ENCODE measurements around the gene CDS2. TPM values are rescaled to one million over a fixed set of nuclear protein-coding genes. Genes with fewer than 3 reads are reported as not detected.

Gene CDS2
- total and polyA plus RNA-seq, 2 donors, result 13.4 to 18.9 TPM

DNA sequence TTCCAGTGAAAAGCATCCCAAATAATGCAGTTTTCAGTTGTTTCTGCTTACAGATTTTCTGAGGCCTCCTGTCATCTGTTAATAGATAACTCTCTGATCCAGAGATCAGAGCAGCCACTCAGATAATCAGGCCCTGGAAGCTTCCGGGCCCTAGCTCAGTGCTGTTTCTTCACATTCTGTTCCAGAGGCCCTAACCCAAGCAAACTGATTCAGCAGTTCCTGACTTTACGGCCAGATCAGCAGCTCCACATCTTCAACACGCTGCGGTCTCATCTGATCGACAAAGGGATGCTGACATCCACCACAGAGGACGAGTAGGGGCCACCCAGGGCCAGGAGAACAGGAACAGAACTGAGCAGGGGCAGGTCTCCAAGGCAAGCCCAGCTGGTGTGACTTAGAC lies 63.1 kb downstream of the CDS2 start:
- peaks cover 47 to 65% of the 10 kb centered on the region in 2 donors for H3K36me3 ChIP-seq (ENCODE audit: control insufficient read depth in 2 of 2, insufficient read depth in 2 of 2, low read length in 1 of 2)
- H3K27ac ChIP-seq (ENCODE audit: low read depth in 1 of 2, low read length in 1 of 2), result no peak overlapping the region
- H3K4me1 ChIP-seq (ENCODE audit: control insufficient read depth in 2 of 2, insufficient read depth in 2 of 2, low read length in 2 of 2), result peaks cover 0 to 6% of the 10 kb centered on the region in 2 donors
- H3K9me3 ChIP-seq (ENCODE audit: control insufficient read depth in 2 of 2, insufficient read depth in 1 of 2, low read length in 1 of 2), result no peaks in the 10 kb centered on the region
- H3K27me3 ChIP-seq (ENCODE audit: control insufficient read depth in 2 of 2, insufficient read depth in 1 of 2, low read length in 1 of 2), result no peaks in the 10 kb centered on the region
- no peak overlapping the region for H3K4me3 ChIP-seq (ENCODE audit: low read length in 2 of 2)
- no peak for DNase-seq (ENCODE audit: low read depth in 6 of 9, low spot score in 9 of 9)
- 99% methylated on average over 6 of the region's 6 CpGs for WGBS

DNA sequence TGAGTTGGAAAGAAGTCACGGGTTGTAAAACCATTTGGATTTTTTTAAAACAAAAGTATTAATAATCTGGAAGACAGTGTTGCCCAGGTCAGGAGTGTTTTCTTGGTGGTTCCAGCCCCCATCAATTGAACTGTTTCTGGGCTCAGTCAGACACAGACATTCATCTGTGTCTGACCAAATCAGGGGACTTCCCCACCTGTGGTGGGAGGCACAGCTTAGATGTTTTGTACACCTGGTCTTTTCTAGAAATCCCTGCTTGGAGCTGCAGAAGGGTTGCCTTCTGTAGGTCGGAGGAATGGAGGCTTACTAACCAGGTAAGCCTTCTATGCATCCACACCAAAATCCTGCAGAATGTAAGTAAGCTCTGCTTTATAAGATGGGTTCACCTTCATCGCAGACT lies 63.6 kb downstream of the CDS2 start:
- H3K27ac ChIP-seq (ENCODE audit: low read depth in 1 of 2, low read length in 1 of 2), result no peak overlapping the region
- DNase-seq (ENCODE audit: low read depth in 6 of 9, low spot score in 9 of 9), result no peak
- H3K36me3 ChIP-seq (ENCODE audit: control insufficient read depth in 2 of 2, insufficient read depth in 2 of 2, low read length in 1 of 2), result peaks cover 50 to 62% of the 10 kb centered on the region in 2 donors
- peaks cover 0 to 6% of the 10 kb centered on the region in 2 donors for H3K4me1 ChIP-seq (ENCODE audit: control insufficient read depth in 2 of 2, insufficient read depth in 2 of 2, low read length in 2 of 2)
- 98% methylated on average over 3 of the region's 3 CpGs for WGBS
- no peak overlapping the region for H3K4me3 ChIP-seq (ENCODE audit: low read length in 2 of 2)
- no peaks in the 10 kb centered on the region for H3K27me3 ChIP-seq (ENCODE audit: control insufficient read depth in 2 of 2, insufficient read depth in 1 of 2, low read length in 1 of 2)
- H3K9me3 ChIP-seq (ENCODE audit: control insufficient read depth in 2 of 2, insufficient read depth in 1 of 2, low read length in 1 of 2), result no peaks in the 10 kb centered on the region

DNA sequence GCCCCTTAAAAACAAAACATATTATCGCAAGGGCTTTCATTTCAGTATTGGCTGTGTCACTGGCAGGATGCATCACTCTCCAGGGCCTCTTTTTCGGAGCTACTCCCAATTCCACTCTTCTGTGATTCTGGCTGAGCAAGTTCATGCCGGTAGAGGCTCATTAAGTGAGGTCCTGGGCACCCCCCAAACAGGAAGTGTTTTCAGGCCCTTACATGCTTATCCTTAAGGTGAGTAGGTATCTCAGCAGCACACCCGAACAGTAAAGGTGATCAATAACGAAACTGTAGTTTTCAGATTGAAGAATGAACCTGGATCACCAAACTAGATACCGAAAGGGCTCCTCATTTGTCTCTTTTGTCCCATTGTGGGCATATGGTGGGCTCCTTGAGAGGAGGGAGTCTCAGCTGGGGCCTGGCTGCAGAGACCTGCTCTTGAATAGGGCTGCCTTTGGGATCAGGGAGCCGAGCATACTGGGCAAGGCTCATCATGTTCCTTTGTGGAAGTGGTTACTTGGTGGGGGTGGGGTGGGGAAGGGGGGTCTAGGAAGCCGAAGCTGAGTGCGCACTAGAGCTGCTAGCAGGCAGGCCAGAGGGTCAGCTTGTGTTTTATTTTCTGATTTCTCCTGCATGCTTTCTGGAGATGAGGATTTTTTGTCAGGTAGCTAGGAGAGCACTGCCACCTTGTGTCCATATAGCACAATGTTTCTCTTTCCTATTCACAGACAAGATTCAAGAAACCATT lies 65.2 kb downstream of the CDS2 start:
- Histone ChIP-seq H3K4me1 (ENCODE audit: control insufficient read depth in 2 of 2, insufficient read depth in 2 of 2, low read length in 2 of 2) (peaks cover 0 to 6% of the 10 kb centered on the region in 2 donors), H3K4me3 (ENCODE audit: low read length in 2 of 2) (no peak overlapping the region), H3K27me3 (ENCODE audit: control insufficient read depth in 2 of 2, insufficient read depth in 1 of 2, low read length in 1 of 2) (no peaks in the 10 kb centered on the region), H3K27ac (ENCODE audit: low read depth in 1 of 2, low read length in 1 of 2) (peak overlapping the region; percentile 2 to 75), H3K36me3 (ENCODE audit: control insufficient read depth in 2 of 2, insufficient read depth in 2 of 2, low read length in 1 of 2) (peaks cover 36 to 48% of the 10 kb centered on the region in 2 donors), H3K9me3 (ENCODE audit: control insufficient read depth in 2 of 2, insufficient read depth in 1 of 2, low read length in 1 of 2) (no peaks in the 10 kb centered on the region)
- WGBS, result 76% methylated on average over 9 of the region's 9 CpGs
- peak in 8 of 9 donors; percentile 32 to 80 (median 56) for DNase-seq (ENCODE audit: low read depth in 6 of 9, low spot score in 9 of 9)

DNA sequence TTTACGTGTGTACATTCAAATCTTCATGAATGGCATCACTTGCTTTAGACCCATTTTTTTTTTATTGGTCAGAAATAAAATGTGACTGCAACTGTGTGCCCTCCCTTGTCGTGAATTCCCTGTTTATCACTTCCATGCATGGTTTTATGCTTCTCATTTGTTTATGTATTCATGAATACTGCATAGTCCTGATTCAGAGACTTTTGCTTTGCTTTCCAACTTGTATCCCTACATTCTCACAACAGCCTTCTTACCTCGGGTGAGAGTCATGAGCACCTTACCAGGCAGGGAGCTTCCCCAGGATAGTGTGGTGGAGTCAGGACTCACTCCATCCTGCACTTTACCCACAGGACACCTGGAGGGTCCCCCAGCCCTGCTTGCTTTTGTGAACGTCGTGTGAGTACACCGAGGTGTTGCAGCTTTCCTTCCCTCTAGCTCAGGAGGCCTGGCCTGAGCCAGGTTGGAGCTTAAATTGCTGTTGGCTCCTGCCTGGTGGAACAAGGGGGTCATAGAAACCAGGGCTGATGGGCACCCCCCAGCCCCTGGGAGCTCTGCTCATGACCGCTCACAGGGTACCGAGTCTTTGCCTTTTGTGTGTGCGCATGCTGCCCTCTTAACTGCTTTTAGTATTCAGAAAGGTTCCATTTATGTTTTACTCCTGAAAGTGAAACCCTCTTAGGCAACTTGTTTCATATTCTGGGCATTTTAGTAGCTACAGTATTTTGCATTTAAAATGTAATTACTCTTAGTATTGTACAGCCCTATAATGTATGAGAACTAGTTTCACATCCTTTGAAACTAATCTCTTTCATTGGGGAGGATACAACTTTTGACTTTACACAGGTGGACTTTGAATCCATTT lies 66.0 kb downstream of the CDS2 start:
- Histone ChIP-seq H3K36me3 (ENCODE audit: control insufficient read depth in 2 of 2, insufficient read depth in 2 of 2, low read length in 1 of 2) (peaks cover 41 to 48% of the 10 kb centered on the region in 2 donors), H3K4me3 (ENCODE audit: low read length in 2 of 2) (no peak overlapping the region), H3K4me1 (ENCODE audit: control insufficient read depth in 2 of 2, insufficient read depth in 2 of 2, low read length in 2 of 2) (peaks cover 0 to 6% of the 10 kb centered on the region in 2 donors), H3K27me3 (ENCODE audit: control insufficient read depth in 2 of 2, insufficient read depth in 1 of 2, low read length in 1 of 2) (no peaks in the 10 kb centered on the region), H3K27ac (ENCODE audit: low read depth in 1 of 2, low read length in 1 of 2) (no peak overlapping the region), H3K9me3 (ENCODE audit: control insufficient read depth in 2 of 2, insufficient read depth in 1 of 2, low read length in 1 of 2) (no peaks in the 10 kb centered on the region)
- DNase-seq (ENCODE audit: low read depth in 6 of 9, low spot score in 9 of 9), result no peak
- 77% methylated on average over 9 of the region's 9 CpGs for WGBS

DNA sequence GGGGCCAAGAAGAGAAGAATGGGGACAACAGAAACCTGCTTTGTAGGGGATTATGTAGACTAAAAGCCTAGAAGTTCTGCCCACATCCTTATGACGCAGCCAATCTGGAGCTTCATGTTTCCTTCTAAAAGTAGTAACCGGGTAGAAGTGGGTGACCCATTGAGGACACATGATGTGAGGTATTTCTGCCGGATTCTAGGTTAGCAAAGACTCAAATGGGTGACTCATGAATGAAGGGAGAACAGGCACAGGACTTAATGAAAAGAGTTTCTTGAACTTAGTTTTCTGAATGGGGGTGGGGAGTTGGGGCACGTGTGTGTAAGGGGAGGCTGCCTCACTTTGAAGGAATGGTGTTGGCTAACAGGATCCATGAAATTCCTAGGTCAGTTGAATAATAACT lies 68.8 kb downstream of the CDS2 start:
- 97% methylated on average over 4 of the region's 4 CpGs for whole genome bisulfite sequencing
- peaks cover 25 to 33% of the 10 kb centered on the region in 2 donors for H3K36me3 ChIP-seq (ENCODE audit: control insufficient read depth in 2 of 2, insufficient read depth in 2 of 2, low read length in 1 of 2)
- peaks cover 0 to 6% of the 10 kb centered on the region in 2 donors for H3K4me1 ChIP-seq (ENCODE audit: control insufficient read depth in 2 of 2, insufficient read depth in 2 of 2, low read length in 2 of 2)
- H3K27ac ChIP-seq (ENCODE audit: low read depth in 1 of 2, low read length in 1 of 2), result no peak overlapping the region
- no peak overlapping the region for H3K4me3 ChIP-seq (ENCODE audit: low read length in 2 of 2)
- no peaks in the 10 kb centered on the region for H3K27me3 ChIP-seq (ENCODE audit: control insufficient read depth in 2 of 2, insufficient read depth in 1 of 2, low read length in 1 of 2)
- no peak for DNase-seq (ENCODE audit: low read depth in 6 of 9, low spot score in 9 of 9)
- H3K9me3 ChIP-seq (ENCODE audit: control insufficient read depth in 2 of 2, insufficient read depth in 1 of 2, low read length in 1 of 2), result no peaks in the 10 kb centered on the region

DNA sequence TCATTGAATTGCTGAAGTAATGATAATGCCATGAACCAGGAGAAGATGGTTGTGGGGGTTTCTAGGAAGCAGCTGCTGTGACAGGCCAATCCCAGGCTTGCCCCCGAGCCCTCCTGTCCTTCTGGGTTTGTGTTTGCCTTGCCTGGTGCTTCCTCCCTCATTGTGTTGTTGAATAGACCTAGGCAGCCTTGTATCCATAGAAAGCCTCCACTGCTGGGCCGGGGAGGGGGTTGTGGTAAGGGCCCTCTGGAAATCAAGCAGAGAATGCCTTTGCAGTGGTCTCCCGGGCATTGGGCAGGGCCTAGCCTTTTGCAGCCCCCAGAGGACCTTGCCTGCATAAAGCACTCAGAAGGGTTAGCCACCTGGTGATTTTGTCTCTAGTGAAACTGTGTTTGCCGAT lies 69.3 kb downstream of the CDS2 start:
- Histone ChIP-seq H3K9me3 (ENCODE audit: control insufficient read depth in 2 of 2, insufficient read depth in 1 of 2, low read length in 1 of 2) (no peaks in the 10 kb centered on the region), H3K27me3 (ENCODE audit: control insufficient read depth in 2 of 2, insufficient read depth in 1 of 2, low read length in 1 of 2) (no peaks in the 10 kb centered on the region), H3K4me1 (ENCODE audit: control insufficient read depth in 2 of 2, insufficient read depth in 2 of 2, low read length in 2 of 2) (peaks cover 0 to 6% of the 10 kb centered on the region in 2 donors), H3K36me3 (ENCODE audit: control insufficient read depth in 2 of 2, insufficient read depth in 2 of 2, low read length in 1 of 2) (peaks cover 20 to 30% of the 10 kb centered on the region in 2 donors), H3K4me3 (ENCODE audit: low read length in 2 of 2) (no peak overlapping the region), H3K27ac (ENCODE audit: low read depth in 1 of 2, low read length in 1 of 2) (no peak overlapping the region)
- WGBS, result 84% methylated on average over 4 of the region's 4 CpGs
- DNase-seq (ENCODE audit: low read depth in 6 of 9, low spot score in 9 of 9), result no peak

DNA sequence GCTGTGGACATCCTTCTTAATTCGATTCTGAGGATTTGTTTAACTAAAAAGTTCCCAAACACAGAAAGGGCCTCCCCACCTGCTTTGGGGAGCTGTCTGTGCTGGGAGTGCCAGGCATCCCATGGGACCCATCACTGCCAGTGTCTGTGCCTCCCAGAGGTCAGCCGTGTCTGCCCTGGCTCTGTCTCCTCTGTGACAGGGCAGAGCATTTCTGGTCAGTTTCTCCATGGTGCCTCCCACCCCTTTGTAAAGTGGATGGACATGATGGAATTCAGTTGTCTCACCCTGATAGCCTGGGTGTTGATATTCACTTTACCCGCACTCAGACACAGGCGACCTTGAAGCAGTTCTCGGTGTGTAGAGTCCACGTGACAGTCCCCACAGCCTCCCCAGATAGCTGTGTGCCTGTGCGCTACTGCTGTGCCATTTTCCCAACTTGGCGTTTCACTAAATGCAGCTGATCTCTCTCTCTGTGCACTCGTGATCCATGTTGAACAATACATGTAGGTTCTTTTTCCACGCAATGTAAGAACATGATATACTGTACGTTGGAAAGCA lies 70.5 kb downstream of the CDS2 start:
- no peaks in the 10 kb centered on the region for H3K27me3 ChIP-seq (ENCODE audit: control insufficient read depth in 2 of 2, insufficient read depth in 1 of 2, low read length in 1 of 2)
- DNase-seq (ENCODE audit: low read depth in 6 of 9, low spot score in 9 of 9), result no peak
- H3K4me3 ChIP-seq (ENCODE audit: low read length in 2 of 2), result no peak overlapping the region
- no peaks in the 10 kb centered on the region for H3K4me1 ChIP-seq (ENCODE audit: control insufficient read depth in 2 of 2, insufficient read depth in 2 of 2, low read length in 2 of 2)
- H3K27ac ChIP-seq (ENCODE audit: low read depth in 1 of 2, low read length in 1 of 2), result no peak overlapping the region
- WGBS, result 96% methylated on average over 11 of the region's 11 CpGs
- no peaks in the 10 kb centered on the region for H3K9me3 ChIP-seq (ENCODE audit: control insufficient read depth in 2 of 2, insufficient read depth in 1 of 2, low read length in 1 of 2)
- peaks cover 12 to 30% of the 10 kb centered on the region in 2 donors for H3K36me3 ChIP-seq (ENCODE audit: control insufficient read depth in 2 of 2, insufficient read depth in 2 of 2, low read length in 1 of 2)

DNA sequence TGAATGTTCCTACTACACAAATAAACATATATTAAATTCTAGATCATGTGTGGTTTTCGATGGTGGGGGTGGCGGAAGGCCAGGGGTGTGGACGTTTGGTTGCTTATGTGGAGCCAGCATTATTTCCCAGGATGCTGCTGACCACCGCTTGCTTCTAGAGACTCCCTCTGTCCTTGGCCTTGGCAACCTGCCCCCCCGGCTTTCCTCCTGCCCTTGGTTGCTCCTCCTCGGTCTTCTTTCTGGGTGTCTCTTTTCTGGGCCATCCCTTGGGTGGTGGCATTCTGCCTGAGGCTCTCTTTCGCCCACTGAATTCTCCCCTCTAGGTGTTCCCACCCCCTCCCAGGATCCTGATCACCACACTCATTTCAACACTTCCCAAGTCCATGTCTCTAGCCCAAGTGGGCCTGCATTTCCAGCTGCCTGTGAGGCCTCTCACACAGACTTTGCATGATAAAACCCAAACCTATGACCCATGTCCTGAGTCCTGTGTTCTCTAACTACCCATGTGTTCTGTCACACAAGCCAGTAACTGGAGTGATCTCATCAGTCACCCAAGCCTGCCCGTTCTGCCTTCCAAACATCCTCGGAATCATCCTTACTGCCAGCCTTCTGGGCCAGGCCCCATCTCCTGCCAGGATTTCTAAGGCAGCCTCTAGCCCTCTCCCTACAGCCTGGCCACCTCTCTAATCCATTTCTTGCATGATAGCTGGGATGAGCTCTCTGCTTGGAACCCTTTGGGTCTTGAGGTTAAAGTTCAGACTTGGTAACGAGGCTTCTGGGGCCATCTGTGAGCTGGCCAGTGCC lies 71.2 kb downstream of the CDS2 start:
- 98% methylated on average over 10 of the region's 10 CpGs for WGBS
- Histone ChIP-seq H3K27me3 (ENCODE audit: control insufficient read depth in 2 of 2, insufficient read depth in 1 of 2, low read length in 1 of 2) (no peaks in the 10 kb centered on the region), H3K9me3 (ENCODE audit: control insufficient read depth in 2 of 2, insufficient read depth in 1 of 2, low read length in 1 of 2) (no peaks in the 10 kb centered on the region), H3K27ac (ENCODE audit: low read depth in 1 of 2, low read length in 1 of 2) (no peak overlapping the region), H3K4me1 (ENCODE audit: control insufficient read depth in 2 of 2, insufficient read depth in 2 of 2, low read length in 2 of 2) (no peaks in the 10 kb centered on the region), H3K36me3 (ENCODE audit: control insufficient read depth in 2 of 2, insufficient read depth in 2 of 2, low read length in 1 of 2) (peaks cover 12 to 30% of the 10 kb centered on the region in 2 donors), H3K4me3 (ENCODE audit: low read length in 2 of 2) (no peak overlapping the region)
- DNase-seq (ENCODE audit: low read depth in 6 of 9, low spot score in 9 of 9), result no peak
